HG03060 (cell line): ENCODE measurements around the gene OR5H14.
"Not testable (repeated sequence)": the region's sequence is repeated elsewhere in the genome, so short reads cannot be mapped to it uniquely, and the experiment has no call there.

Source experiments
- ATAC-seq: cut with Tn5 transposase; IDR thresholded peaks from one replicate; pipeline ENCODE4 v1.9.1; 2021; ENCODE audit warnings: low read depth, moderate number of reproducible peaks; ENCODE audit not compliant: unreplicated experiment

Gene OR5H14

GRCh38 chr3:98147179-98147578 is at the start of gene OR5H14:
OR5H14 (plus strand) TSS chr3:98147479; CDS start chr3:98149386, 1,907 bp downstream.
- ATAC-seq, result no peak

DNA sequence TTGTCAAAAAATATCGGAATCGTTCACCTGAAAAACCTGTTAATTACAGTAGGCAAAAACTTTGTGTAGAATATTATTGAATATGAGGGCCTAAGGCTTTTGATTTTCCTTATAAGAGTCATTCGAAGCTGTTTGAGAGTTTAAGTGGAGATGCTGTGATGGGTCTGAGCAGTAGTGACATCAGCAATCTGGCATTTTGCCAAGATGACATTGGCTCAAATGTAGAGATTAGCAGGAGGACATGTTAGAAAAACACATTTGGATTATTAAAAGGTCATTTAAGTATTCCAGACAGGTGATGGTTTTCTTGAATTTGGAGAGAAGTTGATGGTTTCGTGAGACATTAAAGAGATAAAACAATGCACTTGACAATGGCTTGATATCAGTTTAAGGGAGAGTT is 47.4 kb upstream of the OR5H14 start:
- no peak for ATAC-seq

GRCh38 chr3:98108162-98108561 is 39.1 kb upstream of the OR5H14 start:
- no peak for ATAC-seq

GRCh38 chr3:98109807-98110549 is 37.3 kb upstream of the OR5H14 start:
- no peak for ATAC-seq

DNA sequence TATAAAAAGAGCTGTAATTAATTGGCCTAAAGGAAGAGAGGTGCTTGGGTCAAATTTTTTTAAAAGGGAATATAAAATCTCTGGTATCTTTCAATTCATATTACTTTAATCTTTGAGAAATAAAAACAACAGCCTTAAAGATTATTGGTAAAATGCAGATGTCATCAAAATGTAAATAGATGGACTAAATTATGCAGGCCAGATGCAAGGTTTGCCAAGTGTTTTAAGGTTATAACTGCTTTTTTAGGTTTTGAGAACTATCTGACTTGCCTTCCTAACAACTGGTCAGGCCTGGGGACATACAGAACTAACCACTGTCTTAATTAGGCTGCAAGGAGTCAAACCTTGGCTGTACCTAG is 36.8 kb upstream of the OR5H14 start:
- ATAC-seq, result no peak

GRCh38 chr3:98114264-98114663 is 33.0 kb upstream of the OR5H14 start:
- no peak for ATAC-seq

DNA sequence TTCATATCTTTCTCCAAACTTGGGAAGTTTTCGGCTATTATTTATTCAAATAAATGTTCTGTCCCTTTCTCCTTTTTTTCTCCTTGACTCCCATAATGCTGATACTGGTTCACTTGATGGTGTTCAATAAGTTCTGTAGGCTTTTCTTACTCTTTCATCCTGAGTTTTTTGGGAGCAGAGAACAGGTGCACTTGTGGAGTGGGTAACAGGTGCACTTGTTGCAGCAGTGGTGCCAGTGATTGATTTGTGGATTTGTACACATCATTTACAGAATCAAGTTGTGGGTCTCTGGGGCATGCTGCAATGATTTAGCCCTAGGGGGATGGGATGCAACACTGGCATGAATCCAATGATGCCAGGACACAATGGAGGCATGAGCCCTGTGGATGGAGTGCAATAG is 31.6 kb upstream of the OR5H14 start:
- ATAC-seq, result no peak

DNA sequence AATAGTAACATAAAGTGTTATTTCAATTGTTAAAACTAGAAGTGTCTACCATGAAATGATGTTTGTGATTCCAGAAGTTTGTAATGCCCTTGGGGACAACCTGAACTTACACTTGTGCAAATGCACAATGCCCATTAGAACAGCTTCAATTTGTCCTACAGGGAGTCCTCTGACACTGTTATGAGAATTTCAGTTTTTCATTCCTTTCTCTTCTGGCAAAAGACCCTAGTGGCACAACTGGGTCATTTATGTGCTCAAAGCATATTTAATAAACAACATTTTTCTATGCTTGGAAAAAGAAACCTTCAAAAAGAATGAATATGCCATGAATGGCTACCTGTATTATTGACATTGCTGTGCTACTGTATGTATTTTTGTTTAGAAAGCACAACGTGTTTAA is 16.9 kb upstream of the OR5H14 start, which contains the start of gene OR5H1:
TSS of gene OR5H1 (plus strand) at position 301 of the 400 bp plus-strand sequence. CDS start 1,977 bp downstream, outside the sequence.
- no peak for ATAC-seq

- no peak for ATAC-seq
Observed at GRCh38 chr3:98136631-98137030, 10.6 kb upstream of the OR5H14 start.

DNA sequence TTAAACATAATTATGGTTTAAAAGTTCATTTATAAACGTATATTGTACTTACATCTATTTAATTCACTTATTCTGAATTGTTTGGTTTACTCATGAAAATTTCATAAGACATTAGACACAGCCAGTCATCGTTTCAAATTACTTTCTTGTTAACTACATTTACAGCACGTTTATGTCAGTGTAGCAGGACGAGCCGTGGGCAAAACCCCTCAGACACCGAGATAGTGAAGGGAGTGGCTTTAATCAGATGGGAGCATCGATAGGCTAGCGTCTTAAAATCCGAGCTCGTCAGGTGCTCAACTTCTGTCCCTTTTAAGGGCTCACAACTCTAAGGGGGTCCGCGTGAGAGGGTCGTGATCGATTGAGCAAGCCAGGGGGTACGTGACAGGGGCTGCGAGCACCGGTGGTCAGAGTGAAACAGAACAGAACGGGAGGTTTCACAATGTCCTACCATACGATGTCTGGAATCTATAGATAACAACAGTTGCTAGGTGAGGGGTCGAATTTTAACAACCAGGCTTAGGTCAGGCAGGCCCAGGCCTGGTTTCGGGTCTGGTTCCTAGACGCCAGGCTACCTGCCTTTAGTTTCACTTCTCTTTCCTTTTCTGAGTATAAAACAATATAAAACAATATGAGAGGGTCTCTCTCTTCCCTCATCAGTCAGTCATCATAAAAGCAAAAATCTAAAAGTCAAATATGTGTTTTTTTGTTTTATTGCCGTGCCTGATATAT is 9.3 kb upstream of the OR5H14 start:
- ATAC-seq, result not testable (repeated sequence)

GRCh38 chr3:98140531-98140930 is 6.7 kb upstream of the OR5H14 start:
- no peak for ATAC-seq

GRCh38 chr3:98148751-98149150 is 1.5 kb downstream of the OR5H14 start:
- no peak for ATAC-seq

- ATAC-seq, result not testable (repeated sequence)
Observed at GRCh38 chr3:98149456-98149855, 2.2 kb downstream of the OR5H14 start.

- ATAC-seq, result no peak
Observed at GRCh38 chr3:98151241-98151640, 4.0 kb downstream of the OR5H14 start.

DNA sequence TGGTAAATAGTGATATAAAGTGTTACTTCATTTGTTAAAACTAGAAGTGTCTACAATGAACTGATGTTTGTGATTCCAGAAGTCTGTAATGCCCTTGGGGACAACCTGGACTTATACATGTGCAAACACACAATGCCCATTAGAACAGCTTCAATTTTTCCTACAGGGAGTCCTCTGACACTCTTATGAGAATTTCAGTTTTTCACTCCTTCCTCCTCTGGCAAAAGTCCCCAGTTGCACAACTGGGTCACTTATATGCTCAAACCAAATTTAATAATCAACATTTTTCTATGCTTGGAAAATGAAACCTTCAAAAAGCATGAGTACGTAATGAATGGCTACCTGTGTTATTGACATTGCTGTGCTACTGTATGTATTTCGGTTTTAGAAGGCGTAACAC is 19.1 kb downstream of the OR5H14 start, which contains the start of gene OR5H15:
TSS of gene OR5H15 (plus strand) at position 301 of the 400 bp plus-strand sequence. CDS start 2,004 bp downstream, outside the sequence.
- ATAC-seq, result no peak

DNA sequence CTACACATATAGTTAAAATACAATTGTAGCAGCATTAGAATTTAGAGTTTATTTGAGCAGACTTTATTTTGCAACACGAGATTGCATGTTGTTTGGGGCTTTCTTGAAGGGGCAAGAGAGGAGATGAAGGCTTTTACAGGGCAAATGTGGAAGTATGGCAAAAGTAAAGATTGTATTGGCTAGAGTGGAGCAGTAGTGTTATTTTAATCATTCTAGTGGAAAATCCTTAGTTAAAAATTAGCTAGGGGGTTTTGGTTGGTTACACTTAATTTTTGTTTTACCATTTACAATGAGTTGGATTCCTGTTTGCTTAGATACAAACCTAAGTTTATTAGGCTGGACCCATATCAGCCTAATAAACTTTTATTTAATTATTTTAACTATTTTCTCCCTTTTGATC is 23.8 kb downstream of the OR5H14 start:
- ATAC-seq, result no peak

DNA sequence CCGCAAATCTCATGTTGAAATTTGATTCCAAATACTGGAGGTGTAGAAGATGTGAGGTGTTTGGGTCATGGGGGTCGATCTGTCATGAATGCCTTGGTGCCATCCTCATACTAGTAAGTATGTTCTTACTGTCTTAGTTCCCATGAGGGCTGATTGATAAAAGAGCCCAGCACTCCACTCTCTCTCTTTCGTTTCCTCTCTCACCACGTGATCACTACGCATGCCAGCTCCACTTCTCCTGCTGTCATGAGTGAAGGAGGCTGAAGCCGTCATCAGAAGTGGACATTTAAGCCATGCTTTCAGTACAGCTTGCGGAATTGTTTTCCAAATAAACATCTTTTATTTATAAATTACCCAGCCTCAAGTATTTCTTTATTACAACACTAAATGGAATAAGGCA is 25.3 kb downstream of the OR5H14 start:
- no peak for ATAC-seq

- no peak for ATAC-seq
Observed at GRCh38 chr3:98180319-98180890, 33.1 kb downstream of the OR5H14 start.

DNA sequence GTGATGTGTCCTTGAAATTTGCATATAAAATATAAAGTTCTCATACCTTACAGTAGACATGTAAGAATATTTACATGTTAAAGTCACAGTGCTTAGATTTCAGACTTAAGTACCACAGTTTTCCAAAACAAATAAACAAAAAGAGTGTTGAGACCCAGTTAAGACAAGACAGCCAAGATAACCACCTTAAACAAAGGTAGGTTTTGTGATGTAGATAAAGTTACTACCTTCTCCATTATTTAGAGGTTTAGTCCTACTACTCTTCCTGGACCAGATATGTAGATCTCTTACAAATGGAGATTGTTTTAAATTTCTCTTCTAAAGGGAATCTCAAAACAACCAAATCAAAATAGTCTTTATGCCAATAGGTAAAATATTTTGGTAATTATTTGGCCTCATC is 34.9 kb downstream of the OR5H14 start:
- ATAC-seq, result no peak

GRCh38 chr3:98185180-98185579 is 37.9 kb downstream of the OR5H14 start:
- ATAC-seq, result no peak

DNA sequence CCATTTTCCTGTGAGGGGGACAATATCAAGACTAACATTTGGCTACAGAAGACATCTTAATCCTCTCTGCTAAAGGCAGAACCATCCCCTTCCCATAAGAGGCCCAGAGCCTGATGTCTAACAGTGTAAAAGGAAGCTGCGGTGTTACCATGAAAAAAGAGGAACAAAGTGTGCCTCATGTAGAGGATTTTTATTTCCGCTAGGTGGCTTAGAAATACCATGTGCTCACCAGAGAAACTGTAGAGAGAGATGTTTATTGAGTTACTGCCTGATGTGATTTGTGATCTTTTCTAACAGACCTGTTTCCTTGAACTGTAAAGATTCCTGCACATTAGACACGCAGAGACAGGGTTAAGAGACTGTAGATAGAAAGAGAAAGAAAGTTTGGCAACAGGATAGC is 41.3 kb downstream of the OR5H14 start:
- no peak for ATAC-seq
